Pancreas (tissue), 10 donors: ENCODE measurements around the gene DSG2. TPM values are rescaled to one million over a fixed set of nuclear protein-coding genes. Genes with fewer than 3 reads are reported as not detected.
A peak's percentile ranks its signal among the peaks of the same experiment; 100 is the strongest.

Experiments
- ATAC-seq, 4 donors: fragments of 200-7000 bp; cut with Tn5 transposase; one replicate each; pipeline versions ENCODE4 v1.8.0 to v1.9.1; 2020; ENCODE audit warnings: mild to moderate bottlenecking in 4 of 4, moderate library complexity in 4 of 4
- DNase-seq, 6 donors: peaks; one replicate each; pipeline ENCODE4 v3.0.0-alpha.2; 2020
- FAIRE-seq: peaks from 2 replicates; lab custom pipeline; 2012; peaks lifted over from hg19 to GRCh38; lab: Jason Lieb, UNC
- H3K27ac ChIP-seq, 4 donors: fragments of 200-600 bp; sonication (generic); 1 replicate in 3 of 4; 2 replicates in 1 of 4; pipeline versions ENCODE4 v1.5.0 to v1.8.0; 2020
- H3K27me3 ChIP-seq, 4 donors: fragments of 200-600 bp; one replicate each; pipeline ENCODE4 v1.8.0; 2021
- H3K36me3 ChIP-seq, 3 donors: fragments of 200-600 bp; sonication (generic) in 1 of 3; one replicate each; pipeline versions ENCODE4 v1.5.0 to v1.8.0; 2020 to 2021
- H3K4me1 ChIP-seq, 3 donors: fragments of 200-600 bp; one replicate each; pipeline ENCODE4 v1.8.0; 2021
- H3K4me3 ChIP-seq, 4 donors: fragments of 200-600 bp; sonication (generic) in 2 of 4; one replicate each; pipeline versions ENCODE4 v1.5.0 to v1.8.0; 2020 to 2021
- H3K9me3 ChIP-seq, 4 donors: fragments of 200-600 bp; one replicate each; pipeline ENCODE4 v1.8.0; 2021
- CTCF ChIP-seq, 4 donors: fragments of 200-600 bp; sonication (generic) in 3 of 4; IDR thresholded peaks; one replicate each; pipeline versions ENCODE4 v1.5.0 to v1.8.0; 2021; ENCODE audit warnings: antibody characterized with exemption in 4 of 4
- WGBS, 2 donors: extraction: QIAGEN DNeasy Blood & Tissue Kit; methylation state at CpG; one replicate each; pipeline ENCODE4 v1.1.7; 2013; 5-methylcytosine and 5-hydroxymethylcytosine counted together
- intact Hi-C, 3 donors: fragments of 100-400 bp; cut with DNase I; formaldehyde crosslinking; loops; one replicate each; pipeline versions ENCODE4 v1.11.1 to v1.14.2; 2022
- polyA plus RNA-seq, 2 donors: library from polyadenylated mRNA; stranded (reverse); fragments of 200-250 nt; gene quantifications; one replicate each; pipeline ENCODE4 v1.2.3, GENCODE V29; 2013
- total RNA-seq, 6 donors: library from RNA; stranded (reverse); fragmentation: NEBNext Ultra II Directional in 4 of 6; extraction: Animal tissue kit (Norgen Biotek cat#: 25700) in 4 of 6; gene quantifications; one replicate each; pipeline versions ENCODE4 v1.2.1 to v1.2.4, GENCODE V29; 2021 to 2023
- donor health status: healthy with polysubstance abuse.
- donor health status: DM: no; HTN: no; CAD: no; lungs with moderate emphysema.
- donor health status: DM: no; HTN: no; CAD: no.
- donor health status: control.
- donor health status: control.
- donor health status: Bipolar disorder and iron deficiency.
- donor health status: DM: yes; HTN: yes; CAD: no.
- donor health status: DM: no; HTN: no; CAD: no.
- donor health status: DM: no; HTN: no; CAD: no.
- donor health status: DM: yes; HTN: yes; CAD: no.

The DSG2 gene
- total and polyA plus RNA-seq, 8 donors, result 7.6 to 62.1 (median 24.9) TPM

DNA sequence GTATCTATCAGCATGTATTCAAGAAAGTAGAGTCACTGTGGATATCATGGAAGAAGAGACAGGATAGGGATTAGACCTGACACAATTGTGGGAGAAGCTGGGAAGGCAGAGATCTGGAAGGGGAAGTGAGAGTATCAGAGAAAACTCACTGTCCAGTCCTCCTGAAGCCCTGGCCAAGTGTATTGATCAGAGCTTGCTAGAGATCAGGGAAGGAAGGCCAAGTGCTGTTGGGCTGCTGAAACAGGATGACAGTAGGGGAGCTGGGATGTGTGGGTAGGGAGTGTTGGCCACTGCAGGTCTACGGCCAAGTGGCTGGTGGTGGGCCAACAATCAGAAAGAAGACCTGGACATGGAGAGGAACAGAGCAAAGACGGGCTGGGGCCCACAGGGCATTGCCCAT lies 67.4 kb downstream of the DSG2 start:
- no peaks in the 10 kb centered on the region for H3K27me3 ChIP-seq
- H3K36me3 ChIP-seq, result no peaks in the 10 kb centered on the region
- 64 to 85% methylated on average over 2 of the region's 2 CpGs for WGBS, 2 donors
- intact Hi-C loops, result loop anchor here in 1 of 3 donors (5.0 kb wide), 1 partner anchor 147 kb away; no protein-coding TSS in a partner anchor
- no peak overlapping the region for H3K27ac ChIP-seq
- no peak overlapping the region for H3K4me3 ChIP-seq
- ATAC-seq (no peak), DNase-seq (no peak), FAIRE-seq (no peak)
- H3K4me1 ChIP-seq, result no peaks in the 10 kb centered on the region
- H3K9me3 ChIP-seq, result no peaks in the 10 kb centered on the region
- TF ChIP-seq CTCF (IDR thresholded peaks at IDR 0.05), result no peak

DNA sequence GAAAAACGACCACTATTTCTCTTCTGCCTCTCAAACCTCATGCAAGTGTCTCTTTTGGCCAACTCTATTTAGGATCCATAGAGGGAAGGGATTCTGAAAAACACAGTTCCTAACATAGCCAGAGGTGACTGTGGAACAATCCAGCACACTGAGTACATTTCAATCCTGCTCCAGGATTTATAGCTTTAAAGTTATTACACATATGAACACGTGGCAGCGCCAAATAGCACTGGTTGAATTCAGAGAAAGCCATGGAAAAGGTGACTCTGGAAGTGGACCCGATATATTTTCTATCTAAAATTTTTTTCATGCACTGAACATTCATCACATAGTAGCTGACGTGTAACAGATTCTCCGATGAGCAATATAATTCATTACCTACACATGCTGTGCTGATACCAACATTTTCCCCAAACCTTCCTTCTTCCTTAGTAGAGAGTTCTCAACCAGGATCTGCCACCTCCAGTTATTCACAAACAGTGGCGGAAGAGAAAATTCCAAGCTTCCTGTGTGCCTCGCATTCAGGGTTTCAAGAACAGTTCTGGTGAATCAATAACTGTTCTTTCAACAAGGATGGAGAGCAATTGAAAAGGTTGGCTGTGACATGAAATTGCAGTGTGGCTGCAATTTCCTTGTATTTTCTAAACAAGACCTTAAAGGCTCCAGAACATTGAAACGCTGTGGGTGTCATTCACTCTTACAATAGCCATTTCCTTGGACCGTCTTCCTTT lies 68.0 kb downstream of the DSG2 start:
- no peak for DNase-seq
- no peaks in the 10 kb centered on the region for H3K36me3 ChIP-seq
- WGBS, 2 donors, result 48 to 54% methylated on average over 10 of the region's 10 CpGs
- no peak for TF ChIP-seq CTCF (IDR thresholded peaks at IDR 0.05)
- no peaks in the 10 kb centered on the region for H3K9me3 ChIP-seq
- peak in 1 of 4 donors; percentile 45 for ATAC-seq
- no peaks in the 10 kb centered on the region for H3K27me3 ChIP-seq
- intact Hi-C loops, result loop anchor here in 1 of 3 donors (5.0 kb wide), 1 partner anchor 146 kb away; no protein-coding TSS in a partner anchor
- no peak overlapping the region for H3K4me3 ChIP-seq
- no peaks in the 10 kb centered on the region for H3K4me1 ChIP-seq
- H3K27ac ChIP-seq, result peak overlapping the region in 1 of 4 donors; percentile 17
- FAIRE-seq, result no peak

DNA sequence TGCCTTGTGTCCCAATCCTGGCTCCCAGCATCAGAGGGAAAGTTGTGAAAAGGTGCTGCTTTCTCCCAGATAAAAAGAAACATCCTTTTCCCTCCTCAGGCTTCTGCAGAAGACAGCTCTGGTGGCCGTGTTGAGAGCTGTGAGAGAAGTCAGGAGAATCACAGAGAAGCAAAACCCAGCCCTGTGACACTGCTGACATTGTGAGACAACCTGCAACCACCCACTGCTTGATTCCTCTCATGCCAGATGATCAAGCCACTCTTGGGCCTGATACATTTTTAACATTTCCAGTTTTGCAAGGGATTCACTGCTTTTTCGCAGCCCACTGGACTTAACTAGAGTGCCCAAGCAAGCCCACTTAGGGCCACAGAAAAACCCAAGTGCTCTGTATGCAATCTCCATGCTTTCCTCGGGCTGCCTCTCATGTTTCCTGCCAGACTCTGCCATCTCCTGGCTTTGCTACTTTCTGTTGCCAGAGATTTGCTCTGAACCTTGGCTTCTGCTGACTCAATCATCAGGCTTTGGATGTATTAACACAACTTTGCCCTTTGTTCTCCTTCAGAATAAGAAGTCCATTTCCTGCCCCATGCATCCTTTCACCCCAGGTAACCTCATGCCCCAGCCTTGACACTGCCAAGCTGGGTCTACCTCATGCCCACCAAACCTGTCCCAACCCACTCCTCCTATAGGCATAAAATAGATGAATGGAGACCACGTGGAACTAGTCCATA lies 68.8 kb downstream of the DSG2 start:
- ATAC-seq (peak in 1 of 4 donors; percentile 31), FAIRE-seq (no peak), DNase-seq (no peak)
- Histone ChIP-seq H3K9me3 (no peaks in the 10 kb centered on the region), H3K27ac (peak overlapping the region in 1 of 4 donors; percentile 17), H3K36me3 (no peaks in the 10 kb centered on the region), H3K27me3 (no peaks in the 10 kb centered on the region), H3K4me1 (no peaks in the 10 kb centered on the region), H3K4me3 (no peak overlapping the region)
- WGBS, 2 donors, result 48 to 57% methylated on average over 4 of the region's 4 CpGs
- no peak for TF ChIP-seq CTCF (IDR thresholded peaks at IDR 0.05)
- intact Hi-C loops, result loop anchor here in 1 of 3 donors (5.0 kb wide), 1 partner anchor 146 kb away; no protein-coding TSS in a partner anchor

- Histone ChIP-seq H3K36me3 (no peaks in the 10 kb centered on the region), H3K4me1 (no peaks in the 10 kb centered on the region), H3K9me3 (no peaks in the 10 kb centered on the region), H3K27me3 (no peaks in the 10 kb centered on the region), H3K4me3 (no peak overlapping the region), H3K27ac (no peak overlapping the region)
- no peak for TF ChIP-seq CTCF (IDR thresholded peaks at IDR 0.05)
- ATAC-seq (no peak), DNase-seq (no peak), FAIRE-seq (no peak)
- 72 to 80% methylated on average over 9 of the region's 9 CpGs for WGBS, 2 donors
- intact Hi-C loops, result no loop called here
Observed at GRCh38 chr18:31572368-31572767, 74.4 kb downstream of the DSG2 start.
